Inflammatory macrophage treated with lipopolysaccharide for 4 hours (primary cell): ENCODE results near the gene ENSA.
A peak's percentile ranks its signal among the peaks of the same experiment; 100 is the strongest.
"Not testable (repeated sequence)": the region's sequence is repeated elsewhere in the genome, so short reads cannot be mapped to it uniquely, and the experiment has no call there.

ENCODE experiments used
- DNase-seq: peaks from one replicate; pipeline ENCODE4 v3.0.0-alpha.2; 2020

ENSA gene

DNA sequence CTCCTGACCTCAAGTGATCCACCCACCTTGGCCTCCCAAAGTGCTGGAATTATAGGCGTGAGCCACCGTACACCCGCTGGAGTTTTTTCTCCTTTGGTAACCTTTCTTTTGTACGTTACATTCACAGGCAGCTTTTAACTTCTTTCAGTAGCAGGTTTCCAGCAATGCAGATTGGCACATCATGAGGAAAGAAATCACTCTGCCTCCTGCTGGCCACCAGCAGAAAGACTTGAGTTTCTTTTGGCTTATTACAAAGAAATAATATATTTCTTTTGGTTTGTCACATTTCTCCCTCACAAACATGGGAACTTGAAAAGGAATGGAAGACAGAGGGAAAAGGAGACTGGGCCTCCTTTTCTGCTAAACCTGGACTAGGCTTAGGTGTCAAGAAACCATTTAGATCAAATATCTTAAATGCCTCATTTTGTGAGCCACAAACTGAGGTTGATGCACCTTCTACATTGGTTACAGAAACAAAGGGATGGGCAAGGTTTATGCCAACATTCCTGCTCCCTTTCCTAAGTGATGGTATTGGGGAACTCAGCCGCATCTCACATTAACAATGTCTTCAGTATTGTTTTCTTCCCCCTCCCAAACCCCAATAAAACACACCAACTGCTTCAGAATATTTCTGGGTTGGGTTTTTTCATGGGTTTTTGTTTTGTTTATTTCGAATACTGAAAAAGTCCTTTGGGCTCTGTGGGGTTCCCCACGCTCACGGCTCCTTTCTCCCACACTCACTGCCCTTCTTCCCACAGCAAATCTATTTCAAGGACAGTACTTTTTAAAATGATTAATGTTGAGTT lies 7.7 kb downstream of the ENSA start:
- peak; percentile 75 for DNase-seq

- DNase-seq, result no peak
These were observed 8.5 kb downstream of the ENSA start for GRCh38 chr1:150620919-150621318.

GRCh38 chr1:150619576-150620509 lies 9.6 kb downstream of the ENSA start:
- peak; percentile 75 for DNase-seq

- peak; percentile 34 for DNase-seq
These were observed 13.8 kb downstream of the ENSA start for GRCh38 chr1:150615346-150616201.

GRCh38 chr1:150613061-150613920 lies 16.1 kb downstream of the ENSA start:
- DNase-seq, result peak; percentile 98

GRCh38 chr1:150612014-150612345 lies 17.4 kb downstream of the ENSA start:
- no peak for DNase-seq

GRCh38 chr1:150610576-150610975 lies 18.8 kb downstream of the ENSA start:
- no peak for DNase-seq

DNA sequence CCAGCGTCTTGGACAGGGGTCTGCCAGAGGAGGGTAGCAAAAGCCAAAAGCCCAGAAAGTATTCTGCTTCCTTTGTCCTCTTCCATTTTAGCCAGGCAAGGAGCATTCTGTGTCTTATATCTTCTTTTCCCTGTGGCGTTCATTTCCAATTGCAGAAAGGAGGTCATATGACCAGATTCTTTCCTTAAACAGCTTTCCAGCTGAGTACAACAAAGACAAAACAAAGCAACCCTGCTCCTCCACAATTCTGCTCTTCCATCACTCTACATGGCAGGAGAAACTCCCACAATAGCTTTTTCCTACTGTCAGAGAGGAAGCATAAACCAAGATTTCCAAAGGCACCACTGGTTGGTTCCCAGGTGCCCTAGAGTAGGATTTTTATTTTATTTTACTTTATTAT lies 19.7 kb downstream of the ENSA start:
- DNase-seq, result no peak

DNA sequence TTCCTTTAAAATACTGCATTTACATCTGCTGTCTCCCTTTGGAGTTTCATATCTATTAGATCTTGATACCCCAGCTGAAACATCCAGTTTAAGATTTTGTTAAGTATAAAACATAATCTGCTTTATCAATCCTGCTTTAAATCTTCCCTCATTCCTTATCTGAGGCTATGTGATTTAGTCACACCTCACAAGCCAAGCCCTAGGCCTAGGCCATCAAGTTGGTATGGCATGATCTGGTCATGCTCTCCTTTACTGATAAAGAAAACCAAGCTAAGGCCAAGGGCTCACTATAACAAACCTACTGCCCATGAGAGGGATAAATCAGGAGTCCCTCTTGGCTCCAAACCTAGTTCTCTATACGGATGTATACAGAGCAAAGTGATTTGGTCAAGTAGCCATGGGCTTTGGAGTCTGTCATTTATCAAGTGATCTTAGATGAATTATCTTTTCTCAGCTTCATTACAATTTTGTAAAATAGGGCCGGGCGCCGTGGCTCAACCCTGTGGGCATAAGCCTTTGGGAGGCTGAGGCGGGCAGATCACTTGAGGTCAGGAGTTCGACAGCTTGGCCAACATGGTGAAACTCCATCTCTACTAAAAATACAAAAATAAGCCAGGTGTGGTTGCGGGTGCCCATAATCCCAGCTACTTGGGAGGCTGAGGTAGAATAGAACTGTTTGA lies 22.8 kb downstream of the ENSA start:
- DNase-seq, result no peak

DNA sequence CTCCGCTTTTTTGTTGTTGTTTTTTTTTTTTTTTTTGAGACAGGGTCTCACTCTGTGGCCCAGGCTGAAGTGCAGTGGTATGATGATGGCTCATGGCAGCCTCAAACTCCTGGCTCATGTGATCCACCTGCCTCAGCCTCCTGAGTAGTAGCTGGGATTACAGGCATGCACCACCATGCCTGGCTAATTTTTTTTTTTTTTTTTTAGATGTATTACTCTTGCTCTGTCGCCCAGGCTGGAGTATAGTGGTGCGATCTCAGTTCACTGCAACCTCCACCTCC lies 24.0 kb downstream of the ENSA start:
- DNase-seq, result not testable (repeated sequence)

DNA sequence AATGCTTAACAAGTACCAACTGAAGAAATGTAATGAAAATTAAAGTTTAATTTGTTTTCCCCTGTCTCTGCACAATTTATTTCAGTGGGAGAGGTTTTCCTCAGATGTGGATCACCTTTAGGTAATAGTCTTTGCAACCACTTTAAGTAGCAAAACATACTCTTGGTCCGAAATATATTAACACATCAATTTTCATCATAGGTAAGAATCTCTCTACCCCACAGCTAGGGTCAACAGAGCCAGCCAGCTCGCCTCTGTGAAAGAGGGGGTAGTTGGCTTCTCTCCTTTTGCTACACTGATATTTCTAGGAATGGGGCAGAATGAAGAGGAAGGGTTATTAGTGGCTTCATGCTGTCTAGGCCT lies 25.2 kb downstream of the ENSA start:
- DNase-seq, result no peak

DNA sequence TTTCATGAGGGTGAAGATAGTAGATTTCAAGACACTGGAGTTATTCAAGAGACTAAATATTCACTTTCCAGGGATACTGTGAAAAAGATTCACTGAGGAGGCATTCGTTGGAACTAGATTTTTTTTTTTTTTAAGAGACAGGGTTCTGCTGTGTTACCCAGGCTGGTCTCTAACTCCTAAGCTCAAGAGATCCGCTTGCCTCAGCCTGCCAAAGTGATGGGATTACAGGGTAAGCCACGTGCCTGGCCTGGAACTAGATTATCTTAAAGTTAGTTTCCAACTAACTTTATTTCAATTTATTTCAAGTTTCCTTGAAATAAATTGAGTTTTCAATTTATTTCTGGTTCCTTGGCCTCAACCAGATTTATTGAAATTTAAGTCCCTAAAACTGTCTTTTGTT lies 25.7 kb downstream of the ENSA start:
- DNase-seq, result no peak

DNA sequence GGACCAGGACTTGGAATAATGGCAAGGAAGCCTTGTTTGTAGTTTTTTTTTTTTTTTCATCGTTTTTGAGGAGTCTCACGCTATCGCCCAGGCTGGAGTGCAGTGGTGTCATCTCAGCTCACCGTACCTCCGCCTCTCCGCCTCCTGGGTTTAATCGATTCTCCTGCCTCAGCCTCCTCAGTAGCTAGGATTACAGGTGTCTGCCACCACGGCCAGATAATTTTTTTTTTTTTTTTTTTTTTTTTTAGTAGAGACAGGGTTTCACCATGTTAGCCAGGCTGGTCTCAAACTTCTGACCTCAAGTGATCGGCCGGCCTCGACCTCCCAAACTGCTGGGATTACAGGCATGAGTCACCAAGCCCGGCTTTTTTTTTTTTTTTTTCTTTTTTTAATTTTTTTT lies 27.0 kb downstream of the ENSA start:
- not testable (repeated sequence) for DNase-seq

DNA sequence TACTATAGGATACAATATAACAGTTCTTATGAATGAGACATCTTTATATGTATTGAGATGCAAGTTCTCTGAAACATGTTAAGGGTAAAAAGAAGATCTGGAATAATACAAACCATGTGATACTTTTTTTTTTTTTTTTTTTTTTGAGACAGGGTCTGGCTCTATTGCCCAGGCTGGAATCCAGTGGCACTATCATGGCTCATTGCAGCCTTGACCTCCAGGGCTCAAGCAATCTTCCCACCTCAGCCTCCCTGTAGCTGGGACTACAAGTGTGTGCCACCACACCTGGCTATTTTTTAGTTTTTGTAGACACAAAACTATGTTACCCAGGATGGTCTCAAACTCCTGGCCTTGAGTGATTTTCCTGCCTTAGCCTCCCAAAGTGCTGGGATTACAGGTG lies 27.9 kb downstream of the ENSA start:
- no peak for DNase-seq

DNA sequence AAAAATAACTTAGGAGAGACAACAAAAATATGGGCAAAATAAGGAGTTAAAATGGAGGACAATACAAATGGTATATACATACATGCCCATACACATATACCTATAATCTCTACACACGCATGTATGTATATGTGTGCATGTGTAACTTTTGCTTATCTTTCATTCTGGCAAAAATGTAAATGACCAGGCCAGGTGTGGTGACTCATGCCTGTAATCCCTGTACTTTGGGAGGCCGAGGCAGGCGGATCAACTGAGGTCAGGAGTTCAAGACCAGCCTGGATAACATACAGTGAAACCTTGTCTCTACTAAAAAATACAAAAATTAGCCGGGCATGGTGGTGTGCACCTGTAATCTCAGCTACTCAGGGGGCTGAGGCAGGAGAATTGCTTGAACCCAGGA lies 31.1 kb downstream of the ENSA start:
- DNase-seq, result not testable (repeated sequence)

- no peak for DNase-seq
These were observed 32.4 kb downstream of the ENSA start for GRCh38 chr1:150596976-150597375.

DNA sequence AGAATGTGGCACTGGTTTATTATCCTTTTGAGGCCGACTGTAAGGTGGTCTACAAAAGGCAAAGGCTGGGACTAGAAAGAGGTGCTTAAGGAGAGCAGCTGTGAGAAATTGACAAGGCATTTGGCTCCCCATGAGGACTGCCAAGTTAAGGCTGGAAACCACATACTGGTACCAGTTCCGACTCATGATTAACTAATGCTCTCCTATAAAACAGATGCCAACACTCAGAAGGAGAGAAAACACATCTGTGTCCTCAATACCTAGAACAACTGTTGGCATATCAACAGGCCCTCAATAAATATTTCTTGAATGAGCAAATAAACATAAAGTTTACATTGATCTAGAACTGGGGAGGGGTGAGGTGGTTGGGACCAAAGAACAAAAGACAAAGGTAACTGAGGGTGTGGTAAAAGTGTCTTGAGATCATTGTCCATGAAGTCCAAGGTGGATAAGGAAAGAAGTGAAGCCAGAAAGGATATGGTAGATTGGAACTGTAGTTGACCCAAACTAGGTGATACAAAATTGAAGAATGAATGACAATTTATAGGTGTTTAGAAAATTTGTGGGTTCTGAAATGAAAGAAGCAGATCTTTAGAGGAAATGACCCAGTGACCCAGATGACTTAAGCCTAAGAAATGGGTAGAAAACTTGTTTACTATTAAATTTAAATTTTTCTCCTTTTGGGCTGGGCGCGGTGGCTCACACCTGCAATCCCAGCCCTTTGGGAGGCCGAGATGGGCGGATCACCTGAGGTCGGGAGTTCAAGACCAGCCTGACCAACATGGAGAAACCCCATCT lies 33.1 kb downstream of the ENSA start:
- no peak for DNase-seq

DNA sequence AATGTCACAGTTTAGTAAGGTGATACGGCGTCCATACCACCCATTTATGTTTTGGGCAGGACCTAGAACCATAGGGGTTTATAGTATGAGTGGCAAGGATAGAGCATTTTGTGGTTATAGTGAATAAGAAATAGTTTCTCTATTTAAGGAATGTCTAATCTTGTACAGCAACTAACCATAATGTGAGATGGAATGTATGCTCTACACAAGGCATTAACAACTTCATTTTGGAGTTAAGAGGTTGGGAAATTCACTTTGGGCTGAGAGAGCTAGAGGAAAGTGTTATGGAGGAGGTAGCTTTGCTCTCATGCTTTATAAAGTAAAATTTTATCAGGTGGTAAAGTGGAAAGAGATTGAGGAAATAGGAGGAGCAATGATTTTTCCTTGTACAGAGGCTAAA lies 47.0 kb downstream of the ENSA start:
- no peak for DNase-seq

GRCh38 chr1:150581962-150582361 lies 47.5 kb downstream of the ENSA start:
- DNase-seq, result not testable (repeated sequence)

DNA sequence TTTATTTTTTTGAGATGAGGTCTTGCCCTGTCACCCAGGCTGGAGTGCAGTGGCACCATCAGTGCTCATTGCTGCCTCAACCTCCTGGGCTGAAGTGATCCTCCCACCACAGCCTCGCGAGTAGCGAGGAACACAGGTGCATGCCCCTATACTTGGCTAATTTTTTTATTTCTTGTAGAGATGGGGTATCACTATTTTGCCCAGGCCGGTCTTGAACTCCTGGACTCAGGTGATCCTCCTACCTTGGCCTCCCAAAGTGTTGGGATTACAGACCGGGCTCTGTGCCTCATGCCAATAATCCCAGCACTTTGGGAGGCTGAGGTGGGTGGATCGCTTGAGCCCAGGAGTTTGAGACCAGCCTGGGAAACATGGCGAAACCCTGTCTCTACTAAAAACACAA lies 48.0 kb downstream of the ENSA start:
- DNase-seq, result not testable (repeated sequence)

- DNase-seq, result not testable (repeated sequence)
These were observed 48.4 kb downstream of the ENSA start for GRCh38 chr1:150580966-150581365.
